HFFc6 (cell line): ENCODE results near the gene DLST. TPM values are rescaled to one million over a fixed set of nuclear protein-coding genes. Genes with fewer than 3 reads are reported as not detected.

ENCODE experiments used
- DNase-seq: peaks from one replicate; pipeline ENCODE4 v3.0.0-alpha.2; 2018
- H3K27ac Mint-ChIP-seq: 2 replicates; pipeline ENCODE4 v1.8.0; 2020; ENCODE audit warnings: mild to moderate bottlenecking, mixed read lengths
- H3K27me3 Mint-ChIP-seq: 2 replicates; pipeline ENCODE4 v1.8.0; 2021; ENCODE audit warnings: mild to moderate bottlenecking, moderate library complexity, mixed read lengths; ENCODE audit not compliant: insufficient read depth
- H3K36me3 Mint-ChIP-seq: 2 replicates; pipeline ENCODE4 v1.8.0; 2021; ENCODE audit warnings: low read depth, mixed read lengths
- H3K4me1 Mint-ChIP-seq: 2 replicates; pipeline ENCODE4 v1.8.0; 2020; ENCODE audit warnings: low read depth, mixed read lengths
- H3K4me3 Mint-ChIP-seq: 2 replicates; pipeline ENCODE4 v1.8.0; 2020; ENCODE audit warnings: mild to moderate bottlenecking, moderate library complexity, mixed read lengths
- H3K9me3 Mint-ChIP-seq: 2 replicates; pipeline ENCODE4 v1.8.0; 2020; ENCODE audit warnings: mild to moderate bottlenecking, mixed read lengths
- CTCF ChIP-seq: fragments of 200-600 bp; sonication (generic); IDR thresholded peaks from 2 replicates; pipeline ENCODE4 v1.5.0; 2021; ENCODE audit warnings: antibody characterized with exemption, mild to moderate bottlenecking
- total RNA-seq, 6 experiments: library from RNA; stranded (reverse); fragmentation: NEBNext Ultra II Directional; extraction: Animal tissue kit (Norgen Biotek cat#: 25700); gene quantifications; 2 replicates in 1 of 6; 3 replicates in 5 of 6; pipeline ENCODE4 v1.2.3, GENCODE V29; 2021

The DLST gene
- total RNA-seq, 6 experiments from 2014 or later, result 97.5 to 118 (median 109) TPM

DNA sequence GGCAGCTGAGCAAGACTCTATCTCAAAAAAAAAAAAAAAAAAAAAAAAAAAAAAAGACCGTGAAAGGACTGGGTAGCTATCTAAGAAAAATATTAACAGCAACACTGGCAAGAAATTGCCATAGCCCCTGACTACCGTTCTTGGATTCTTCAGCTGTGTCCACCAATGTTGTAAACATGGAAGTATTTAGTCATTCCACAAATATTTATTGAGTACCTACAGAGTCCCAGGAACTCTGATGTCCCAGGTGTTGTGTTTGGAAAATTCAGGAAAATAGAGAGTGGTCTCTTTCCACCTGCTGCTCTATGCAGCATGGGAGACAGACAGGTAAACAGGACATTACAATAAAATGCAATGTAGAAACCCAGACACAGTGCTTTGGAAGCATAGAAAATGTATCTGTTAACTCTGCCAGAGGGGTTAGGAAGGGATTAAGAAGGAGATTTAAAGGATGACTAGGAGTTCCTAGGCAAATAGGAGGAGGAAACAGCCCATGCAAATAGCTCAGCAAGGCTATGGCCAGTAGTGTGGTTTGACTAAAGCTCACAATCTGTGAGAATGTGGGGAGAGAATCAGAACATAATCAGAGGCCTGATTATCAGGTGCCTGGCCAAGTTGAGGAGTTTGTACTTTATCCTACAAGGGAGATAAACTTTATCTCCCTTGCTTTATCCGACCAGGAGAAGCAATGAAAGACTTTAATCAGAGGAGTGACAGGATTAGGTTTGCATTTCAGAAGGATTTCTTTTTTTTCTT lies 2.1 kb upstream of the DLST start:
- Mint-ChIP-seq H3K4me3 (no peak overlapping the region), H3K27me3 (no peaks in the 10 kb centered on the region; the same call in 1 of the 2 replicates), H3K36me3 (peaks cover 18% of the 10 kb centered on the region), H3K9me3 (no peaks in the 10 kb centered on the region), H3K4me1 (peaks cover 39% of the 10 kb centered on the region), H3K27ac (no peak overlapping the region; the same call in 1 of the 2 replicates)
- TF ChIP-seq CTCF, result no peak
- no peak for DNase-seq

DNA sequence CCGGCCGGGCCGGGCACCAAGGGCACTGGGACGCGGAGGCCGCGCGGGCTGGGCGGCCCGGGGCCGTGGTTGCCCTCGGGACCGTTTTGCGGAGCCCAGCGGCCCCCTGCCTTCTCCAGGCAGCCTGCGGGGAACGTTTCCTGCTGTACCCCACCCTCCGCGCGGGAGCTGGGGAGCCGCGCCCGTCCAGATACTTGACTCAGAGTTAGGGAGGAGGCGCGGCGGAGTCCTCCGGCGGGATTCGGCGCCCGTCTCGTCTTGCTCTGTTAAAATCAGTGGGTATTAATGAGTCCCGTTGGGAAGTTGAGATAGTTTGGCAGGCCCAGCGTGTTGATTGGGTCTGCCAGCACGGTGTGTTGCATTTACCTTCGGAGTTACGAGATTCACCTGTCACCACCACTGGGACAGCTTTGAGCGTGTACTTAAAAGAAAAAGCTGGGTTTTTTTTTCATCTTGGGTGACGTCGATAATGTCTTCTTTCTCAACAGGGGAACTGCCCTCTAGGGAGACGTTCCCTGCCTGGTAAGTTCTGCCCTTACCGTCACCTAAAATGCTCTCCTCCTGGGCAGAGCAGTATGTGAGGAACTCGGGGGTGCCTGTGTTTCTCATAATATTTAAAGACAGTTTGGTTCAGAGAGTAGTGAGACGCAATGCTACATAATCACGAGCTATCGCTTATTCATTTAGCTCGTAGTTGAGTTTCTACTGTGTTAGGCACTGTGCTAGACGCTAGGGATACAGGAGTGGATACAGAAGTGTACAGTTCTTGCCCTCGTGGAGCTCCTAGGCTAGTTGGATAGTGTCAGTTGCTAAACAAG lies 596 bp downstream of the DLST start:
- Mint-ChIP-seq H3K4me1 (peaks cover 61% of the 10 kb centered on the region), H3K9me3 (no peaks in the 10 kb centered on the region)
- no peak for TF ChIP-seq CTCF

DNA sequence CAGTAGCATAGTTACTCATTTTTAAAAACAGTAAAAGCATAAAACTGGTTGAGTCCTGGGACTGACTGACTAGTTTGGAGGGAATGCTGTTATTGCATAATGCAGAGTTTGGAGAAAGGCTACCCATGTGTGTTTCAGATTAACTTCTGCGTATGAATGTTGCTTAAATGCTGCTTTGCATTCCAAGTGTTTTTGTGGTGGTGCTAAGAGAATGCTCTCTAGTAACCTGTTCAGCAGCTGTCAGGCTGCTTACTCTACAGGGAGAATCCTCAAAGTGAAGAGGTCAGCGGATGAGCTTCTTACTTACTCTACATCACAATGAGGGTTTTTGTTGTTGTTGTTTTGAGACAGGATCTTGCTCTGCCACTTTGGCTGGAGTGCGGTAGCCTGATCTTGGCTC lies 4.3 kb downstream of the DLST start:
- peak; percentile 95 for DNase-seq
- Mint-ChIP-seq H3K9me3 (no peaks in the 10 kb centered on the region), H3K36me3 (peaks cover 26% of the 10 kb centered on the region), H3K27me3 (0 out of 2 replicates have a peak, but pooled peaks cover 3% of the 10 kb centered on the region), H3K4me1 (peaks cover 65% of the 10 kb centered on the region), H3K27ac (peak overlapping the region; percentile 98), H3K4me3 (peak overlapping the region; percentile 63)
- TF ChIP-seq CTCF, result no peak

More for the DNA sequence above, 596 bp downstream of the DLST start:
- Mint-ChIP-seq H3K4me3 (peak overlapping the region; percentile 100), H3K27ac (peak overlapping the region; percentile 98), H3K36me3 (peaks cover 22% of the 10 kb centered on the region), H3K27me3 (peaks cover 3% of the 10 kb centered on the region; the same call in 1 of the 2 replicates)
- DNase-seq, result peak; percentile 40

- peaks cover 61% of the 10 kb centered on the region for H3K4me1 Mint-ChIP-seq
- no peak for TF ChIP-seq CTCF
- peaks cover 3% of the 10 kb centered on the region; the same call in 1 of the 2 replicates for H3K27me3 Mint-ChIP-seq
- peak; percentile 30 for DNase-seq
- H3K27ac Mint-ChIP-seq, result peak overlapping the region; percentile 71
- H3K4me3 Mint-ChIP-seq, result peak overlapping the region; percentile 34
- no peaks in the 10 kb centered on the region for H3K9me3 Mint-ChIP-seq
- peaks cover 12% of the 10 kb centered on the region for H3K36me3 Mint-ChIP-seq
Measured at GRCh38 chr14:74888164-74889158, 6.7 kb downstream of the DLST start.

- Mint-ChIP-seq H3K9me3 (no peaks in the 10 kb centered on the region), H3K4me1 (peaks cover 43% of the 10 kb centered on the region), H3K27me3 (peaks cover 3% of the 10 kb centered on the region; the same call in 1 of the 2 replicates), H3K4me3 (no peak overlapping the region), H3K36me3 (peaks cover 16% of the 10 kb centered on the region), H3K27ac (no peak overlapping the region)
- DNase-seq, result no peak
- no peak for TF ChIP-seq CTCF
Measured at GRCh38 chr14:74890262-74890661, 8.5 kb downstream of the DLST start.
